ENCODE measurements around the gene NLRP1.

NLRP1 gene

GRCh38 chr17:5466295-5466694 is 118.0 kb downstream of the NLRP1 start:
- Histone ChIP-seq H3K36me3 (no peaks in the 10 kb centered on the region), H3K9me3 (no peaks in the 10 kb centered on the region), H3K27ac (no peak overlapping the region), H3K27me3 (no peaks in the 10 kb centered on the region), H3K4me3 (ENCODE audit: low read depth in 1 of 2, low read length in 1 of 2) (no peak overlapping the region), H3K4me1 (ENCODE audit: control insufficient read depth in 1 of 2, insufficient read depth in 1 of 2, low read depth in 1 of 2, low read length in 1 of 2) (peaks cover 37 to 39% of the 10 kb centered on the region in 2 experiments)
- TF ChIP-seq CTCF (IDR thresholded peaks at IDR 0.05), result no peak

GRCh38 chr17:5464717-5465507 is 119.4 kb downstream of the NLRP1 start:
- H3K4me1 ChIP-seq (ENCODE audit: control insufficient read depth in 1 of 2, insufficient read depth in 1 of 2, low read depth in 1 of 2, low read length in 1 of 2), result peaks cover 34 to 39% of the 10 kb centered on the region in 2 experiments
- TF ChIP-seq CTCF (IDR thresholded peaks at IDR 0.05), result no peak
- H3K9me3 ChIP-seq, result no peaks in the 10 kb centered on the region

More at GRCh38 chr17:5464717-5465507, 119.4 kb downstream of the NLRP1 start:
- Histone ChIP-seq H3K27me3 (no peaks in the 10 kb centered on the region), H3K36me3 (no peaks in the 10 kb centered on the region), H3K27ac (no peak overlapping the region), H3K4me3 (ENCODE audit: low read depth in 1 of 2, low read length in 1 of 2) (no peak overlapping the region)
